Activated T-helper 2 cell treated with anti-CD3 and anti-CD28 coated beads, Interferon-gamma antibody, Interleukin-2, Interleukin-4, amounts not matched to agents 10 μg/mL and 5 μg/mL and 100 μg/mL, durations not matched to agents 14 hours and 24 hours and 36 hours (primary cell): ENCODE data around the gene EQTN. TPM values are rescaled to one million over a fixed set of nuclear protein-coding genes. Genes with fewer than 3 reads are reported as not detected.

Experiments
- DNase-seq: peaks from one replicate; pipeline ENCODE4 v3.0.0; 2021; ENCODE audit warnings: low spot score
- H3K27ac Mint-ChIP-seq: one replicate; pipeline ENCODE4 v1.8.0; 2021; ENCODE audit warnings: mixed read lengths
- H3K27me3 Mint-ChIP-seq: one replicate; pipeline ENCODE4 v1.8.0; 2021; ENCODE audit warnings: low read depth, mixed read lengths
- H3K36me3 Mint-ChIP-seq: one replicate; pipeline ENCODE4 v1.8.0; 2021; ENCODE audit warnings: low read depth, mixed read lengths
- H3K4me1 Mint-ChIP-seq: one replicate; pipeline ENCODE4 v1.8.0; 2021; ENCODE audit warnings: low read depth, mixed read lengths
- H3K4me3 Mint-ChIP-seq: one replicate; pipeline ENCODE4 v1.8.0; 2021; ENCODE audit warnings: low read depth, mild to moderate bottlenecking, moderate library complexity, mixed read lengths
- H3K9me3 Mint-ChIP-seq: one replicate; pipeline ENCODE4 v1.8.0; 2021; ENCODE audit warnings: mixed read lengths
- intact Hi-C: fragments of 100-400 bp; cut with micrococcal nuclease; formaldehyde crosslinking; loops from one replicate; pipeline ENCODE4 v1.15.1; 2023
- total RNA-seq: library from RNA; stranded (reverse); gene quantifications from 2 replicates; pipeline ENCODE4 v1.2.3, GENCODE V29; 2022

The EQTN gene
- total RNA-seq, 1 donor from 2014 or later, result not detected

- Mint-ChIP-seq H3K27me3 (peaks cover 5% of the 10 kb centered on the region), H3K27ac (no peak overlapping the region), H3K9me3 (no peaks in the 10 kb centered on the region), H3K4me3 (no peak overlapping the region), H3K36me3 (no peaks in the 10 kb centered on the region), H3K4me1 (no peaks in the 10 kb centered on the region)
- DNase-seq, result peak; percentile 24
- intact Hi-C loops, result loop anchor here (1.0 to 5.0 kb wide), 3 partner anchors 54 to 215 kb away; partner anchors contain the start of gene MOB3B
Measured at GRCh38 chr9:27333241-27334052, 36.5 kb upstream of the EQTN start.

DNA sequence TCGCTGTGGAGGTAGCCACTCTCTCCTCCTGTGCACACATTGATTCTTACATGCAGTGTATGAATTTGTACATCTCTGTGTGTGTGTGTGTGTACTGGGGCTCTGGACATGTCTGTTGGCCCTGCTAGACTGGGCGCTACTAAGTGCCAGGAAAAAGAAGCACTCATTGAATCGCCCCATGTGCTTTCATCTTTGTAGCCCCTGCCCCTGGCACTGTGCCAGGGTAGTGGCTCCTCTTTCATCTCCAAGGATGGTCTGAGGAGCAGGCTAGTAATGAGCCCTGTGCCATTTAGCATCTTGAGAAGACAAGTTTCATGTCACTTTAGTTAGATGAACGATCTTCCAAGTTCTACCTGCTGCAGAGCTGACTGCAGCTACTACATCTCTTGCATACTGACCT lies 34.4 kb upstream of the EQTN start:
- no peaks in the 10 kb centered on the region for H3K36me3 Mint-ChIP-seq
- no peak overlapping the region for H3K27ac Mint-ChIP-seq
- peaks cover 5% of the 10 kb centered on the region for H3K27me3 Mint-ChIP-seq
- no peaks in the 10 kb centered on the region for H3K4me1 Mint-ChIP-seq
- intact Hi-C loops, result loop anchor here (5.0 kb wide), 1 partner anchor 56 kb away; no protein-coding TSS in a partner anchor
- no peaks in the 10 kb centered on the region for H3K9me3 Mint-ChIP-seq
- no peak overlapping the region for H3K4me3 Mint-ChIP-seq
- no peak for DNase-seq

DNA sequence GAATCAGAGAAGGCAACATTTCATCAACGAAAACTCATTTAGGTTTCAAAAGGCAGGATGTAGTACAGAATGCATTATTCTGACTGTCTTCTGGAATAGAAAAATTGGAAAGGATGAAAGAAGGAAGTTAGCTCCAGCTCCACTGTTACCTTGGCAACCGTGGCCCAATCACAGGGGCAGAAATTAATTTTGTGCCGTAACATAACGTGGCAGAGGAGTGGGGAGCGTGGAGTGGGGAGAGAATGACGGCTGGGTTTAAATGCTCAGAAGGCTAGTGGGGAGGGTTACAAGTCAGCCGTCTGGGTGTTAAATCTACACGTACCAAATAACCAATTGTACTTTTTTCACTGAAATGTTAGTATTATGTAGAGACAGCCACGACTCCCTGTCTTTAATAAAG lies 32.3 kb upstream of the EQTN start:
- intact Hi-C loops, result no loop called here
- Mint-ChIP-seq H3K36me3 (no peaks in the 10 kb centered on the region), H3K9me3 (no peaks in the 10 kb centered on the region), H3K4me3 (no peak overlapping the region), H3K4me1 (no peaks in the 10 kb centered on the region), H3K27ac (no peak overlapping the region), H3K27me3 (peaks cover 1% of the 10 kb centered on the region)
- no peak for DNase-seq

DNA sequence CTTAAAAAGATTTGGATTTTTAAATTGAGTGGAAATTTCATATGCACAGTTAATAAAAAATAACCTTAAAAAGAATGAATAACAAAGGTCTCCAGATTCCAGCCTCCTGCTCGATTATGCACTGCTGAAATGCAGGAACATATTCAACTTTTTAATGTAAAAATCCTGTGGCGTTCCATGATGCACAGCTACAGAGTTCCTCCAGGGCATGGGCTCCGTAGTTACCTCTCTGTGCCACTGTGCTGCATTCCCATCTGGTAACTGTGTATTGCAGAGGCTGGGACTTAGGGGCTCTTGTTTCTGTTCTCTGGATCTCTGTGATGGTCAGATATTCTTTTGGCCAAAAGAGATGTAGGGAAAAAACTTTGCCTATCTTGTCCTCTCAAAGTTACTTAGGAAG lies 31.5 kb upstream of the EQTN start:
- Mint-ChIP-seq H3K4me1 (no peaks in the 10 kb centered on the region), H3K9me3 (no peaks in the 10 kb centered on the region), H3K27ac (no peak overlapping the region), H3K36me3 (no peaks in the 10 kb centered on the region), H3K4me3 (no peak overlapping the region), H3K27me3 (peaks cover 1% of the 10 kb centered on the region)
- no peak for DNase-seq
- intact Hi-C loops, result no loop called here

DNA sequence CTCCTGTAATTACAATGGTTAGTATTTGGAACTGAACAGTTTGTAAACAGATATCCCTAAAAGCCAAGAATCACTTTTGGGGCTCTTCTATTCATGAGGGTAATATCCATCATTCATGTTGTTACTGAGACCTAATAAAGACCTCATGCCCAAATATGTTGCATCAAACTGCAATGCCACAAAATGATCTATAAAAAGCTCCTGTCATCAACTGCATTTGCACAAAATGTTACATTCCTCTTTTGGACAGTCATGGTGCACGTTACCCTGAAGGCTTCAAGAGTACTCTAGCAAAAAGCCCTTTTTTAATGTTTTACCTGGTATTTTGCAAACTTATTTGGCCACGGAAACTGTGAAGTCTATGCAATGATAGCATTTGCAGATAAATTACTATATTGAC lies 14.2 kb upstream of the EQTN start:
- DNase-seq, result no peak
- H3K27me3 Mint-ChIP-seq, result peaks cover 7% of the 10 kb centered on the region
- H3K4me1 Mint-ChIP-seq, result no peaks in the 10 kb centered on the region
- intact Hi-C loops, result no loop called here
- no peak overlapping the region for H3K4me3 Mint-ChIP-seq
- H3K27ac Mint-ChIP-seq, result no peak overlapping the region
- H3K9me3 Mint-ChIP-seq, result no peaks in the 10 kb centered on the region
- H3K36me3 Mint-ChIP-seq, result no peaks in the 10 kb centered on the region

DNA sequence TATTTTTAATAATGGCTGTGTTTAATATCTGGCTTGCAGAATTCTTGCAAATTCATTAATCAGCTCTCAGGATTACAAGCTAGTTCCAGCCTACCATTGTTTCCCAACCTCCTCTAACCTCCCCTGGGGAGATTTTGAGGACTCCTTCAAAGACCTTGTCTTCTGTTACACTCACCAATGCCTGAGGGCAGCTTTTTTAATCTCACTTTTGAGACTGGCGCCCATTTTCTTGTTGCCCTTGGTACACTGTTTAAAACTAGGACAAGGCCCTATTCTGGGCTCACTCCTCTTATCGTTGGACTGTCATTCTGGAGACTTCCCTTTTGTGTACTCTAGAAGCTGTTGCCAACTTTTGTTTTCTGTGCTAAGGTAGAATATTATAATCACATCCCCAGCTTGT lies 13.6 kb upstream of the EQTN start:
- Mint-ChIP-seq H3K27ac (no peak overlapping the region), H3K36me3 (no peaks in the 10 kb centered on the region), H3K9me3 (no peaks in the 10 kb centered on the region), H3K4me1 (no peaks in the 10 kb centered on the region), H3K4me3 (no peak overlapping the region), H3K27me3 (peaks cover 7% of the 10 kb centered on the region)
- intact Hi-C loops, result no loop called here
- no peak for DNase-seq

DNA sequence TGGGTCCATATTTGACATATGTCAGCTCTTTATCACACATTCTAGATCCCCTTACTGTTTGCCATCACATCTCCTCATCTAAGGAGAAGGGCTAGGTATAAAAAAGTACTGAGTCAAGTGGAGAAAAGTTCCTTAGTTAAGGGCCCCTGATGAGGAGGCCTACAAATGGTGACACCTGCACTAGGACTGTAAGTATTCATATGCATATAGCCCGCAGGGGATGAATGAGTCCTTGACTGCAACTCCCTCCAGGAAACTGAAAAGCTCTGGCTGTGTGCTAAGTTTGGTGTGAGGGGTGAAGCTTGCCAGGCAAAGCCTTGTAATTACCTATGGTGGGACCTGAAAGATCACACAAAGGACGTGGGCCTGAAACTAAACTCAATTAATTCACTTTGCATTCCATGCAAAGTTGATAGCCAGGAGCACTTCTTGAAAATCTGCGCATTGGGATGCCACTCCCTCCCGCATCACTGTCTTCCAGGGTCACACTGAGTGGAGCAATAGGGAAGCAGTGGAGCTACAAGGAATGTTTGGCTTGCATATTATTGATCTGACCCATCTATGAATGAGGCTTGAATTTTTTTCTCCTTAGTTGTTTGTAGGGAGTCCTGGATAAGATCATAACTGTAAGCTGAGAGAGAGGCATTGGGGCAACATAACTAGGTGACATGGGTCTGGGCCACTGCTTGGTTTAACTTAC lies 11.9 kb upstream of the EQTN start:
- Mint-ChIP-seq H3K27ac (no peak overlapping the region), H3K4me1 (no peaks in the 10 kb centered on the region), H3K4me3 (no peak overlapping the region), H3K9me3 (no peaks in the 10 kb centered on the region), H3K36me3 (no peaks in the 10 kb centered on the region), H3K27me3 (peaks cover 5% of the 10 kb centered on the region)
- intact Hi-C loops, result no loop called here
- no peak for DNase-seq

GRCh38 chr9:27304521-27304920 lies 7.6 kb upstream of the EQTN start:
- DNase-seq, result no peak
- Mint-ChIP-seq H3K36me3 (no peaks in the 10 kb centered on the region), H3K9me3 (no peaks in the 10 kb centered on the region), H3K4me3 (no peak overlapping the region), H3K4me1 (no peaks in the 10 kb centered on the region), H3K27ac (no peak overlapping the region), H3K27me3 (no peaks in the 10 kb centered on the region)
- intact Hi-C loops, result no loop called here

DNA sequence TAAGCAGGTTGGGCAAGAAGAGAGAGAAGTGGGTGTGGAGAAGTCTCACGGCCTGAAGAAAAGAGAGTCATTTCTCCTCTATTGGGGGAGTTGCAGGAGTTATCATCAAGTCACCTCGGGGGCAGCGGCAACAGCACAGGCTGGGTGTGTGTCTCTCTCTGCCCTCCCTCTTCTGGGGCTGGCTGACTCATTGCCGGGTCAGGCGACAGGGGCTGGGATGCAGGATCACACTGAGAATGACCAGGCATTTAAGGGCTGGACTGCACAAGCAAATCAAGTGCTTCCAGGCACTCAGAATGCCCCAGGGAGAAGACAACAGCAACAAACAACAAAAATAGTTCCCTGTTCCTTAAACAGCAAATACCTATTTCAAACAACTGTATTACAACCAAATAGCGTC lies 6.3 kb upstream of the EQTN start:
- Mint-ChIP-seq H3K4me3 (no peak overlapping the region), H3K9me3 (no peaks in the 10 kb centered on the region), H3K4me1 (no peaks in the 10 kb centered on the region), H3K36me3 (no peaks in the 10 kb centered on the region), H3K27me3 (peaks cover 2% of the 10 kb centered on the region), H3K27ac (no peak overlapping the region)
- no peak for DNase-seq
- intact Hi-C loops, result no loop called here

GRCh38 chr9:27293996-27294395 lies 3.0 kb downstream of the EQTN start:
- DNase-seq, result no peak
- Mint-ChIP-seq H3K27ac (no peak overlapping the region), H3K4me1 (no peaks in the 10 kb centered on the region), H3K9me3 (no peaks in the 10 kb centered on the region), H3K27me3 (peaks cover 3% of the 10 kb centered on the region), H3K36me3 (no peaks in the 10 kb centered on the region), H3K4me3 (no peak overlapping the region)
- intact Hi-C loops, result no loop called here

DNA sequence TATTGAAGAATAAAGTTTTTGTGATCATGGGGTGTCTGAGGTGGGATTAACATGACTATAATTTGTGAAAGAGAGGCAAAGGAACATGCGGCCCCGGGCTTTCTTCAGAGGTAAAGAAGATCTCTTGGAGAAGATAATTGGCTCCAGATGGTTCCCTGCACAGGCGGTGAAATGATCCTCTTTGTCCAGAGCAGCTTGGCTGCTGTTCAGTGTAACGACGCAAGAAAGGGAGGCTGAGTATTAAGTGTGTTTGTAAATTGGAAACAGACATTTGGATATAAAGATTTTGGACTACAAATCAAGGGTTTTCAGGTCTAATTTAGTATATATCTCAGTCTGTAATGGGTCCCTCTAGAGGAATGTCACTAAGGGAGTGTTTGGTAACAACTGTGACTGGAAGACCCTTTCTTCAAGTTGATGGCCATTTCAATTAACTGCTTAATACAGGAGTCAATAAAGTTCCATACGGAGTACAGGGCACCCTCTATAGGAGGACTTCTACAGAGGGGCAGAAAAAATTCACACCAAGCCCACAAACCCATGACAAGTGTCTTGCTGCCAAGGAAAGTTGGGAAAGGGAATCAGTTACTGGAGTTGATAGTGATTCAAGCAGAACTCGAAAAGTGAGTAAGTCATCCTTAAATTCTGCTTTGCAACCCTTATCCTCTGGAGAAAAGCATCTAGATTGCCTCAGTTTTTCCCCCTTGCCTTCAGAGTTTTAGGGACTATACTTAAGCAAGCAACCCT lies 4.1 kb downstream of the EQTN start:
- DNase-seq, result no peak
- peaks cover 4% of the 10 kb centered on the region for H3K27me3 Mint-ChIP-seq
- no peaks in the 10 kb centered on the region for H3K9me3 Mint-ChIP-seq
- intact Hi-C loops, result no loop called here
- no peak overlapping the region for H3K4me3 Mint-ChIP-seq
- no peak overlapping the region for H3K27ac Mint-ChIP-seq
- no peaks in the 10 kb centered on the region for H3K4me1 Mint-ChIP-seq
- H3K36me3 Mint-ChIP-seq, result no peaks in the 10 kb centered on the region

DNA sequence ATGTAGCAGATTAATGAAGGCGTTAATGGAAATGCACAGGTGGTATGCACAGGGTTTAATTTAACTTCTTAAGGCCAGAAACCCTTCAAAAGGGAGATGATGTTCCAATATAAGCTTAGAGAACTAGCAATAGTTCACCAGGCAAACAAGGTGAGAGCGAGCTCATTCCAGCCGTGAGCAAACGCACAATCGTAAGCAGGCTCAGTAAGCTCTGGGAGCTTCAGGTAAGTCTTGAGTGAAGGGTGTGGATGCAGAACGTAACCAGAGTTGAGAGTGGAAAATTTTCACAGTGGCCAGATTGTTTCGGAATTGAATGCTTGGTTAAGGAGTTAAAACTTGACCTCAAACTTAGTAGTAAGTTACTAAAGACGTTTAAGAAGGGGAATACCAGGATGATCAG lies 5.7 kb downstream of the EQTN start:
- Mint-ChIP-seq H3K4me3 (no peak overlapping the region), H3K36me3 (no peaks in the 10 kb centered on the region), H3K4me1 (no peaks in the 10 kb centered on the region), H3K27ac (no peak overlapping the region), H3K27me3 (peaks cover 4% of the 10 kb centered on the region), H3K9me3 (no peaks in the 10 kb centered on the region)
- DNase-seq, result no peak
- intact Hi-C loops, result no loop called here

- H3K36me3 Mint-ChIP-seq, result no peaks in the 10 kb centered on the region
- no peak for DNase-seq
- H3K9me3 Mint-ChIP-seq, result no peaks in the 10 kb centered on the region
- intact Hi-C loops, result no loop called here
- H3K27ac Mint-ChIP-seq, result no peak overlapping the region
- H3K4me3 Mint-ChIP-seq, result no peak overlapping the region
- H3K4me1 Mint-ChIP-seq, result no peaks in the 10 kb centered on the region
- no peaks in the 10 kb centered on the region for H3K27me3 Mint-ChIP-seq
Measured at GRCh38 chr9:27282269-27282668, 14.7 kb downstream of the EQTN start.
